Measurements from ENCODE around the gene ATP11A. TPM values are rescaled to one million over a fixed set of nuclear protein-coding genes. Genes with fewer than 3 reads are reported as not detected.
A peak's percentile ranks its signal among the peaks of the same experiment; 100 is the strongest.

ATP11A gene
- total RNA-seq, 1 experiment from 2014 or later, result 232 TPM

DNA sequence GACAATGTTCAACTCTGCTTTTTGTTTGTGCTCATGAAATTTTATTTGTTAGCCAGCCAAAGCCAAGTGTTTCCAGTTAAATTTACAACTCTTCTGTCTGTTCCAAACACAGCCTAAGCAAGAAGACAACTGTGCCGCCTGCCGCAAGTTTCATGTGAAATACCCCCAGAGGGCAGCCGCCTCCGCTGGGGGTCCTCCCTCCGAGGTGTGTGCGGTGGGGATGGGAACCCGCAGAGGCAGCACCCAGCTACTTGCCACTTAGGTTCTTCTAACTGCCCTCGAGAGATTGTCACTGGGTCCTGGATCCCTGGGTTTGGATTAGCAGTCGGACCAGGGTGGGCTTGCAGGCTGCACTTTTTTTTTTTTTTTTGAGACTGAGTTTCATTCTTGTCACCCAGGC, 28.5 kb downstream of the ATP11A start:
- BruUV-seq (replicated peaks), result no TSS peak
- no peaks in the 10 kb centered on the region for H3K9me3 ChIP-seq
- Mint-ChIP-seq H3K4me3 (ENCODE audit: unreplicated experiment) (no peak overlapping the region), H3K9me3 (ENCODE audit: unreplicated experiment) (no peaks in the 10 kb centered on the region), H3K27me3 (ENCODE audit: insufficient read depth, unreplicated experiment) (no peaks in the 10 kb centered on the region), H3K36me3 (ENCODE audit: insufficient read depth, unreplicated experiment) (peaks cover 78% of the 10 kb centered on the region), H3K27ac (ENCODE audit: unreplicated experiment) (no peak overlapping the region), H3K4me1 (ENCODE audit: low read depth, unreplicated experiment) (peaks cover 80% of the 10 kb centered on the region)
- TF ChIP-seq, protein P1, sequence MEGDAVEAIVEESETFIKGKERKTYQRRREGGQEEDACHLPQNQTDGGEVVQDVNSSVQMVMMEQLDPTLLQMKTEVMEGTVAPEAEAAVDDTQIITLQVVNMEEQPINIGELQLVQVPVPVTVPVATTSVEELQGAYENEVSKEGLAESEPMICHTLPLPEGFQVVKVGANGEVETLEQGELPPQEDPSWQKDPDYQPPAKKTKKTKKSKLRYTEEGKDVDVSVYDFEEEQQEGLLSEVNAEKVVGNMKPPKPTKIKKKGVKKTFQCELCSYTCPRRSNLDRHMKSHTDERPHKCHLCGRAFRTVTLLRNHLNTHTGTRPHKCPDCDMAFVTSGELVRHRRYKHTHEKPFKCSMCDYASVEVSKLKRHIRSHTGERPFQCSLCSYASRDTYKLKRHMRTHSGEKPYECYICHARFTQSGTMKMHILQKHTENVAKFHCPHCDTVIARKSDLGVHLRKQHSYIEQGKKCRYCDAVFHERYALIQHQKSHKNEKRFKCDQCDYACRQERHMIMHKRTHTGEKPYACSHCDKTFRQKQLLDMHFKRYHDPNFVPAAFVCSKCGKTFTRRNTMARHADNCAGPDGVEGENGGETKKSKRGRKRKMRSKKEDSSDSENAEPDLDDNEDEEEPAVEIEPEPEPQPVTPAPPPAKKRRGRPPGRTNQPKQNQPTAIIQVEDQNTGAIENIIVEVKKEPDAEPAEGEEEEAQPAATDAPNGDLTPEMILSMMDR (IDR thresholded peaks at IDR 0.05; ENCODE audit: insufficient read depth in 1 of 2, low read depth in 1 of 2, low read length in 1 of 2, severe bottlenecking in 1 of 2, unreplicated experiment in 1 of 2), result no peak
- POLR2A ChIA-PET, result no interaction called here
- H3K4me1 ChIP-seq, result peaks cover 74% of the 10 kb centered on the region
- CTCF ChIA-PET, result no interaction called here
- no peaks in the 10 kb centered on the region for H3K27me3 ChIP-seq (replicated peaks; ENCODE audit: control insufficient read depth, insufficient read depth, low read length)
- H3K36me3 ChIP-seq (ENCODE audit: control insufficient read depth, insufficient read depth, low read length), result peaks cover 3% of the 10 kb centered on the region
- no peak overlapping the region for H3K4me3 ChIP-seq (ENCODE audit: low read depth, low read length)
- DNase-seq, result peak in 1 of 2 experiments; percentile 17
- intact Hi-C loops (cut with micrococcal nuclease; ENCODE audit: unreplicated experiment), result loop anchor here (10.0 kb wide), 1 partner anchor 156 kb away; no protein-coding TSS in a partner anchor

GRCh38 chr13:112719016-112719415, 29.2 kb downstream of the ATP11A start:
- no peaks in the 10 kb centered on the region for H3K9me3 ChIP-seq
- Mint-ChIP-seq H3K36me3 (ENCODE audit: insufficient read depth, unreplicated experiment) (peaks cover 79% of the 10 kb centered on the region), H3K27me3 (ENCODE audit: insufficient read depth, unreplicated experiment) (no peaks in the 10 kb centered on the region), H3K4me1 (ENCODE audit: low read depth, unreplicated experiment) (peaks cover 82% of the 10 kb centered on the region), H3K27ac (ENCODE audit: unreplicated experiment) (peak overlapping the region; percentile 98), H3K4me3 (ENCODE audit: unreplicated experiment) (peak overlapping the region; percentile 25), H3K9me3 (ENCODE audit: unreplicated experiment) (no peaks in the 10 kb centered on the region)
- ChIA-PET CTCF (interaction anchor here (0.9 kb wide), 1 partner anchor 9 kb away, joined by 3 read pairs; no protein-coding TSS in a partner anchor), POLR2A (no interaction called here)
- intact Hi-C loops (cut with micrococcal nuclease; ENCODE audit: unreplicated experiment), result loop anchor here (10.0 kb wide), 1 partner anchor 156 kb away; no protein-coding TSS in a partner anchor
- H3K27me3 ChIP-seq (replicated peaks; ENCODE audit: control insufficient read depth, insufficient read depth, low read length), result no peaks in the 10 kb centered on the region
- no TSS peak for BruUV-seq (replicated peaks)
- peak; percentile 42 to 52 for DNase-seq
- no peak overlapping the region for H3K4me3 ChIP-seq (ENCODE audit: low read depth, low read length)
- H3K4me1 ChIP-seq, result peaks cover 75% of the 10 kb centered on the region
- TF ChIP-seq, protein P1 (IDR thresholded peaks at IDR 0.05; ENCODE audit: insufficient read depth in 1 of 2, low read depth in 1 of 2, low read length in 1 of 2, severe bottlenecking in 1 of 2, unreplicated experiment in 1 of 2), result no peak
- H3K36me3 ChIP-seq (ENCODE audit: control insufficient read depth, insufficient read depth, low read length), result peaks cover 3% of the 10 kb centered on the region

GRCh38 chr13:112719556-112719955, 29.7 kb downstream of the ATP11A start:
- Histone ChIP-seq H3K36me3 (ENCODE audit: control insufficient read depth, insufficient read depth, low read length) (peaks cover 3% of the 10 kb centered on the region), H3K27me3 (replicated peaks; ENCODE audit: control insufficient read depth, insufficient read depth, low read length) (no peaks in the 10 kb centered on the region), H3K4me1 (peaks cover 74% of the 10 kb centered on the region), H3K4me3 (ENCODE audit: low read depth, low read length) (no peak overlapping the region), H3K9me3 (no peaks in the 10 kb centered on the region)
- intact Hi-C loops (cut with micrococcal nuclease; ENCODE audit: unreplicated experiment), result loop anchor here (10.0 kb wide), 1 partner anchor 155 kb away; no protein-coding TSS in a partner anchor
- no TSS peak for BruUV-seq (replicated peaks)
- H3K4me1 Mint-ChIP-seq (ENCODE audit: low read depth, unreplicated experiment), result peaks cover 77% of the 10 kb centered on the region
- H3K27me3 Mint-ChIP-seq (ENCODE audit: insufficient read depth, unreplicated experiment), result no peaks in the 10 kb centered on the region
- peak overlapping the region; percentile 98 for H3K27ac Mint-ChIP-seq (ENCODE audit: unreplicated experiment)
- ChIA-PET POLR2A (no interaction called here), CTCF (interaction anchor here (0.9 kb wide), 1 partner anchor 9 kb away, joined by 3 read pairs; no protein-coding TSS in a partner anchor)
- H3K9me3 Mint-ChIP-seq (ENCODE audit: unreplicated experiment), result no peaks in the 10 kb centered on the region
- peaks cover 79% of the 10 kb centered on the region for H3K36me3 Mint-ChIP-seq (ENCODE audit: insufficient read depth, unreplicated experiment)
- TF ChIP-seq, protein P1 (IDR thresholded peaks at IDR 0.05; ENCODE audit: insufficient read depth in 1 of 2, low read depth in 1 of 2, low read length in 1 of 2, severe bottlenecking in 1 of 2, unreplicated experiment in 1 of 2), result no peak
- DNase-seq, result peak; percentile 20 to 42
- peak overlapping the region; percentile 25 for H3K4me3 Mint-ChIP-seq (ENCODE audit: unreplicated experiment)

All from Caco-2 (cell line).